Measurements from ENCODE around the gene RBX1. TPM values are rescaled to one million over a fixed set of nuclear protein-coding genes. Genes with fewer than 3 reads are reported as not detected.
A peak's percentile ranks its signal among the peaks of the same experiment; 100 is the strongest.

Gene RBX1
- total RNA-seq, 1 donor from 2014 or later = 78.6 TPM

DNA sequence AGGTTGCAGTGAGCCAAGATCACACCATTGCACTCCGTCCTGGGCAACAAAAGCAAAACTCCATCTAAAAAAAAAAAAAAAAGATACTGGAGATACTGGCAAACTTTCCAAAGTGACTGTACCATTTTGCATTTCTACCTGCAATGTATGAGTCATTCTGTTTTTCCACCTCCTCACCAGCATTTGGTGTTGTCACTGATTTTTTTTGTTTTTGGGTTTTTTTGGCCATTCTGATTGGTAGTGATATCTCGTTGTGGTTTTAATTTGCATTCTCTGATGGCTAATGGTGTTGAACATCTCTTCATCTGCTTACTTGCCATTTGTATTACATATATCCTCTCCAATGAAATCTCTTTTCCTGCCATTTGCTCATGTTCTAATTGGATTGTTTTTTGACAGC lies 12.0 kb upstream of the RBX1 start:
- peaks cover 40% of the 10 kb centered on the region for H3K4me1 Mint-ChIP-seq
- ATAC-seq (ENCODE audit: low read depth) (peak; percentile 9), DNase-seq (no peak)
- no peaks in the 10 kb centered on the region for H3K27me3 Mint-ChIP-seq
- H3K36me3 Mint-ChIP-seq (ENCODE audit: low read depth) = peaks cover 1% of the 10 kb centered on the region
- intact Hi-C loops (cut with micrococcal nuclease) = no loop called here
- ChIA-PET CTCF (interaction anchor here (0.6 to 1.4 kb wide), 2 partner anchors 16 to 1878 kb away, joined by 3 to 5 read pairs; no protein-coding TSS in a partner anchor), POLR2A (interaction anchor here (1.4 to 3.1 kb wide), 2 partner anchors 10 to 13 kb away, joined by 3 to 21 read pairs; partner anchors contain the start of gene RBX1)
- H3K27ac Mint-ChIP-seq = peak overlapping the region; percentile 16
- peak overlapping the region; percentile 13 for H3K4me3 Mint-ChIP-seq
- TF ChIP-seq, protein P1, sequence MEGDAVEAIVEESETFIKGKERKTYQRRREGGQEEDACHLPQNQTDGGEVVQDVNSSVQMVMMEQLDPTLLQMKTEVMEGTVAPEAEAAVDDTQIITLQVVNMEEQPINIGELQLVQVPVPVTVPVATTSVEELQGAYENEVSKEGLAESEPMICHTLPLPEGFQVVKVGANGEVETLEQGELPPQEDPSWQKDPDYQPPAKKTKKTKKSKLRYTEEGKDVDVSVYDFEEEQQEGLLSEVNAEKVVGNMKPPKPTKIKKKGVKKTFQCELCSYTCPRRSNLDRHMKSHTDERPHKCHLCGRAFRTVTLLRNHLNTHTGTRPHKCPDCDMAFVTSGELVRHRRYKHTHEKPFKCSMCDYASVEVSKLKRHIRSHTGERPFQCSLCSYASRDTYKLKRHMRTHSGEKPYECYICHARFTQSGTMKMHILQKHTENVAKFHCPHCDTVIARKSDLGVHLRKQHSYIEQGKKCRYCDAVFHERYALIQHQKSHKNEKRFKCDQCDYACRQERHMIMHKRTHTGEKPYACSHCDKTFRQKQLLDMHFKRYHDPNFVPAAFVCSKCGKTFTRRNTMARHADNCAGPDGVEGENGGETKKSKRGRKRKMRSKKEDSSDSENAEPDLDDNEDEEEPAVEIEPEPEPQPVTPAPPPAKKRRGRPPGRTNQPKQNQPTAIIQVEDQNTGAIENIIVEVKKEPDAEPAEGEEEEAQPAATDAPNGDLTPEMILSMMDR (IDR thresholded peaks at IDR 0.05) = no peak
- H3K9me3 Mint-ChIP-seq = no peaks in the 10 kb centered on the region

DNA sequence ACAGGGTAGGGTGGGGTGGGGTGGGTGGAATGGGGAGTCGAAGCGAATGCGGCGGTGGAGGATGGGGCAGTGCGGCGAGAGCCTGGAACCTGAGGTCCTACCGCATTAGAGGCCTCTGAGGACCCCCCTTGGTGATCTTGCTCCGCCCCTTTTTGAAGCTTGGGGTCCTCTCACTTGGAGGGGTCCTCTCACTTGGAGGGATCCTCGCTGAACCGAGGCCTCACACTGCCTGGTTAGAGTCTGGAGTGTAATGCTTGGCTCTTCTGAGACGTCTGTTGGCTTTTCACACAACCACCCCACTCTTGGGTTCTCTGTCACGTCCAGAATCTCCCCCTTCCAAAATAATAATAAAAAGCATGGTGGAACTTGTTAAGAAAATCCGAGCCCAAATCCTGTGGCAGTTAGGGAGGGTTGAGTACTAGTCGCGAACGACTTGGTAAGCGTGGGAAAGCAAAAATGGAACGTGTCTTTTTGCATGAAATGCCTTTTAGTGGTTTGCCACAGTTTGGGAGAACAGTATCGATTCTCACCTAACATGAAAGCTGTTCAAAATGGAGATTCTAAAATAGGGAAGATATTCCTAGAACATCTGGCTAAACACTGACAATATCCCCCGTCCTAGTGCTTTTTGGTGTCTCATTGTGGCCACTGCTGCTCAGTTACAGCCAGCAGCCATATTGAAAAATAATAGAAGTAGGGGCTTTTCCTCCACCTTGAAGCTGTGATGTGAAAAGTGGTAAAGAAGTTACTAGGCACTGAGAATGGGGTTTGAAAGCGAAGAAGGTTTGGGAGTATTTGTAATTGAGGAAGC lies 822 bp downstream of the RBX1 start:
- peak overlapping the region; percentile 100 for H3K27ac Mint-ChIP-seq
- POLR2A ChIA-PET = interaction anchor here (0.6 to 4.6 kb wide), 42 partner anchors 8 to 908 kb away, joined by 3 to 245 read pairs (median 4); partner anchors contain the start of genes EP300, PHF5A, RANGAP1 and ST13
- TF ChIP-seq, protein P1 (IDR thresholded peaks at IDR 0.05) = no peak
- DNase-seq = no peak
- peak overlapping the region; percentile 100 for H3K4me3 Mint-ChIP-seq
- CTCF ChIA-PET = interaction anchor here (0.8 to 2.7 kb wide), 5 partner anchors 28 to 349 kb away, joined by 3 to 21 read pairs (median 4); partner anchors contain the start of genes EP300 and ZC3H7B
- ATAC-seq (ENCODE audit: low read depth) = no peak
- H3K9me3 Mint-ChIP-seq = no peaks in the 10 kb centered on the region
- peaks cover 28% of the 10 kb centered on the region for H3K4me1 Mint-ChIP-seq
- intact Hi-C loops (cut with micrococcal nuclease) = loop anchor here (1.0 to 10.0 kb wide), 11 partner anchors 9 to 983 kb away; partner anchors contain the start of genes L3MBTL2, RANGAP1, SLC25A17 and ST13
- peaks cover 43% of the 10 kb centered on the region for H3K36me3 Mint-ChIP-seq (ENCODE audit: low read depth)
- H3K27me3 Mint-ChIP-seq = no peaks in the 10 kb centered on the region

- H3K4me3 Mint-ChIP-seq = no peak overlapping the region
- H3K9me3 Mint-ChIP-seq = no peaks in the 10 kb centered on the region
- ChIA-PET POLR2A (interaction anchor here (0.6 to 4.6 kb wide), 3 partner anchors 15 to 140 kb away, joined by 4 to 245 read pairs (median 75); partner anchors contain the start of gene EP300), CTCF (no interaction called here)
- TF ChIP-seq, protein P1 (IDR thresholded peaks at IDR 0.05) = no peak
- no peaks in the 10 kb centered on the region for H3K27me3 Mint-ChIP-seq
- H3K27ac Mint-ChIP-seq = no peak overlapping the region
- intact Hi-C loops (cut with micrococcal nuclease) = loop anchor here (10.0 kb wide), 1 partner anchor 981 kb away; no protein-coding TSS in a partner anchor
- ATAC-seq (ENCODE audit: low read depth) (no peak), DNase-seq (no peak)
- H3K36me3 Mint-ChIP-seq (ENCODE audit: low read depth) = peaks cover 50% of the 10 kb centered on the region
- H3K4me1 Mint-ChIP-seq = peaks cover 30% of the 10 kb centered on the region
Observed at GRCh38 chr22:40953471-40953870, 2.3 kb downstream of the RBX1 start.

- Mint-ChIP-seq H3K9me3 (no peaks in the 10 kb centered on the region), H3K36me3 (ENCODE audit: low read depth) (peaks cover 56% of the 10 kb centered on the region), H3K4me1 (peaks cover 30% of the 10 kb centered on the region), H3K4me3 (no peak overlapping the region), H3K27me3 (no peaks in the 10 kb centered on the region), H3K27ac (no peak overlapping the region)
- ChIA-PET POLR2A (interaction anchor here (0.6 to 4.4 kb wide), 2 partner anchors 117 to 140 kb away, joined by 3 to 245 read pairs; partner anchors contain the start of gene EP300), CTCF (no interaction called here)
- TF ChIP-seq, protein P1 (IDR thresholded peaks at IDR 0.05) = no peak
- intact Hi-C loops (cut with micrococcal nuclease) = loop anchor here (10.0 kb wide), 1 partner anchor 981 kb away; no protein-coding TSS in a partner anchor
- ATAC-seq (ENCODE audit: low read depth) (no peak), DNase-seq (no peak)
Observed at GRCh38 chr22:40954113-40954512, 2.9 kb downstream of the RBX1 start.

- no peak for DNase-seq
- no peak overlapping the region for H3K4me3 Mint-ChIP-seq
- no peaks in the 10 kb centered on the region for H3K9me3 Mint-ChIP-seq
- H3K27ac Mint-ChIP-seq = no peak overlapping the region
- H3K36me3 Mint-ChIP-seq (ENCODE audit: low read depth) = peaks cover 63% of the 10 kb centered on the region
- ChIA-PET CTCF (no interaction called here), POLR2A (no interaction called here)
- no peak for ATAC-seq (ENCODE audit: low read depth)
- H3K4me1 Mint-ChIP-seq = peaks cover 27% of the 10 kb centered on the region
- H3K27me3 Mint-ChIP-seq = no peaks in the 10 kb centered on the region
- TF ChIP-seq, protein P1 (IDR thresholded peaks at IDR 0.05) = no peak
- intact Hi-C loops (cut with micrococcal nuclease) = loop anchor here (10.0 kb wide), 1 partner anchor 979 kb away; no protein-coding TSS in a partner anchor
Observed at GRCh38 chr22:40955571-40955970, 4.4 kb downstream of the RBX1 start.

Data from activated B cell treated with CpG ODN at 0.5 μM for 24 hours (primary cell).